GM19324 (cell line): ENCODE data around the gene CLDN12.
"Not testable (repeated sequence)": the region's sequence is repeated elsewhere in the genome, so short reads cannot be mapped to it uniquely, and the experiment has no call there.

Experiments used
- ATAC-seq: cut with Tn5 transposase; IDR thresholded peaks from one replicate; pipeline ENCODE4 v1.9.1; 2021; ENCODE audit warnings: mild to moderate bottlenecking, moderate library complexity; ENCODE audit not compliant: unreplicated experiment, low FRiP score

The CLDN12 gene

DNA sequence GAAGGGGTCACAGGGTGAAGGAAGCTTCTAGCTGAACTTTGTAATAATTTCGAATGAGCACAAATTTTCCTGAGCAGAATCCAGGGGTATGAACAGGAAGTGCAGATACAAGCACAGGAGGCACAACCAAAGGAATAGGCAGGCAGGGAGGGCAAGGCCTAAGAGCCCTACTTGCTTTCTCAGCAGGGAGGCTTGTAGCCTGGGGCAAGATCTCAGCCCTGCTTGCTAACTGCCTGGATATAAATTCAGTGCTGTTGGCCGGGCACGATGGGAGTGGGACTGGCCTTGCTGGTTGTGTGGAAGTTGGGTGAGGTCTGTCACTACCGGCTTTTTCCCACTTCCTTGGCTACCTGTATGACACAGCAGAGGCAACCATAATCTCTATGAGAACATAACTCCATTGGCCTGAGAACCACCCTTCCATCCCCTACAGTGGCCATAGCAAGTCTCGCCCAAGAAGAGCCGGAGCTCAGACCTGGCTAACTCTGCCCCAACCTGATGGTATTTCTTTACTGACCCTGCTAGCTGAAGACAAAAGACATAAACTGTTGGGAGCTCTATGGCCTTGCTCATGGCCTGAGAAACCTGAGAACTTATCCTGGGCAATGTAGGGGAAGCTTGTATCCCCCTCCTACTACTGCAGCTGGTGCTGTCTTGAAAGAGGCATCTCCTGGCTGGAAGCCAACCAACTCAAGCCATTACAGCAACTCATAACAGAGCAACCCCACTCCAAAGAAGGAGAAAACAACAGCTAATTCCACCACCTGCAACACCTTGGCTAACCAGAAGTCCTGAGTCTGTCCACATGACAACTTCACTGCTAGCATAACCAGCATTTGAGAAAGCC lies 27.6 kb downstream of the CLDN12 start:
- ATAC-seq, result no peak

DNA sequence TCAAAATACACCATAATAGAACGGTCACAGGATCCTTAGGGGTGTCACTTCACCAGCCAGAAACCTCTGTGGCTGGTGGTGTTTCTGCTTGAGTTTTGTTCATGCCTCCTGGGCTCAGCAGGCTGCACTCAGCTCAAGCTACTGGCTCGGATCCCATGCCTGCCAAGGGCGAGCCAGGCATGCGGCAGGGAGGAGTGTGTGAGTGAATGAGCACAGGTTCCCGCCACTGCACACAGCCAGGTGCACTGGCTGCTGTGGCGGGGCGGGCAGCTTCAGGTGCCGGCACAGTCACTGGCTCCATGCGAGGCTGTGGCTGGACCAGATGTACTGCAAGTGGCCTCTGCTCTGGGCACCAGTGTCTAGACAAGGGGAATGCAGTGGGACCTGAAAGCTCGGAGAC lies 29.5 kb downstream of the CLDN12 start:
- no peak for ATAC-seq

DNA sequence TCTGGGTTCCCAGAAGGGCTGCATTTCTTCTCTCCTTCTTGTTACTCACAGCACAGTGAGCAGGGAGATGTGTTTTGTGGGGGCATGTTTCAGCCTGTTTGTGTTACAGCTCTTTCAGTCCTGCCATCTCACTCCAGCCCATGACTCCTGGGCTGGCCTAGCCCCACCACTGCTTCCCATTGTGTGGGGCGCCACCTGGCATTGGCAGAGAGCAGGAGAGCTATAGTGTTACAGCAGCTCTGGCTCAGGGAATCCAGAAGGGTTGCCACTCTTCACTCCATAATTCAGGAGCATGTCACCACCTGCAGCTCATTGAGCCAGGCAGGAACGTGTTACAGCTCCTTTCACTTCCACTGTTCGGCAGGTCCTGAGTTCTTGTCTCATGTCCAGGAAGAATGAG lies 30.0 kb downstream of the CLDN12 start:
- ATAC-seq, result no peak

DNA sequence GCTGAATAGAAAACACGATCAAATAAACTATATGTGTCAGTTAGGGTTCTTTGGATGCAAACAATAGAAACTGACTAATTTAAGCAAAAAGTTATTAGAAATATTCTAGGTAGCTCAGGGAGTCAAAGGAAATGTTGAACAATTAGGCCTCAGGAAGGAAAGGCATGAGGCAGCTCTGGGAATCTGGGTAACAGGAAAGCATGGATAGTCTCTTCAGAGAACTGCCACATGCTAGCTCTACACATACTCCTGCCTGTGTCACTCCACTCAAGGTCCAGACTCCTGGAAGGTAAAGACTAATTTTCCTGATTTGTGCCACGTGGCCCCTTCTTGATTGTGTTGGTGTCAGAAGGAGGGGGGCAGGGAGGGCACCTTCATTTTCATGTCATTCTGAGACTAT lies 42.4 kb downstream of the CLDN12 start:
- ATAC-seq, result no peak

DNA sequence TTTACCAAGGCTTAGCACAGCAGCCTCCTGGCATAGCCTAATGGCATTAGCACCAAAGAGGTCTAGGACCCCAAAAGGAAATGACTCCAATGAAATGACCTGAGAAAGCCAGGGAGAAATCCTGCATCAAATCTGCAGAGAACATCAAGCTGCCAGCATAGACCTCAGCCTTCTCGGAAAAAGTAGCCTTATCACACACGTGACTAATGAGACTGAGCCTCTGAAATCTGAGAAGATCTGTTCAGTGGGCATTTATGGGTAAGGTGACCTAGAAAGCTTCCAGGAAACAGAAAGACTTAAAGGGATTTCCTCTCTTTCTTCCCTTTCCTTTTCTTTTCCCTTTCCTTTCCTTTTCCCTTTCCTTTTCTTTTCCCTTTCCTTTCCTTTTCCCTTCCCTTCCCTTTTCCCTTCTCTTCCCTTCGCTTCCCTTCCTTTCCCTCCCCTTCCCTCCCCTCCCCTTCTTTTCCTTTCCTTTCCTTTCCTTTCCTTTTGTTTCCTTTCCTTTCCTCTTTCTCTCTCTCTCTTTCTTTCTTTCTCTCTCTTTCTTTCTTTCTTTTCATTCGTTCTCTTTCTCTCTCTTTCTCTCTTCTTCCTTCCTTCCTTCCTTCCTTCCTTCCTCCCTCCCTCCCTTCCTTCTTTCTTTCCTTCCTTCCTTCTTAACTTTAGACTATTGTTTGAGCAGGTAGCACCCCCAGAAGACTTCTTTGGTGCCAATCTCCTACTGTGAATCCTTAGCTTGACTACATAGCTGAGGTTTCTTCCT lies 43.1 kb downstream of the CLDN12 start:
- ATAC-seq, result no peak

DNA sequence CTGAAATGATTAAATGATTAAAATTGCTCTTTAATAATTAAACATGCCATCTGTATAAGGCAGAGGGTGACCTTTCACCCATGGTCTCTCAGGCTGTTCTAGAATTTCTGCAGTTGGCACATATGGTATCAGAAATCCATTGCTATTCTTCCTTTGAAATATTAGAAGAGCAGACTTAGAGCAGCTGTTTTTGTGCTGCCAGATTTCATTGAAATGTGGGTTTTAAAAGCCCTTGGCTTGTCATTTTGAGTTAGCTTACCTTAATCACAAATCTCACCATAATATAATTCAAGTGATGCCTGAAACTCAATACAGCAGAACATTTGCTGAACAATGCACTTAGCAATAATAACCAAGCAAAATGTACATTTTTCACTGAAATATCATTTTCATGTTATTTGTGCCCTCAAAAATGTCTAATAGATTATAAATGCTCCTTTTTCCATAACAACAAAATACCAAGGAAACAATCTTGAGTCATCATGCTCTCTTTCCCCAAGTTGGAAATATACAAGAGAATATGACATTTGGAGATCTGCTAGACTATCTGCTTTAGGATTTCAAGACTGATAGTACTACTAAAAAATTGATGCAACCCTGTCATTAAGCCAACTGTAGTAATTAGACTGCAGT lies 50.1 kb downstream of the CLDN12 start:
- no peak for ATAC-seq

DNA sequence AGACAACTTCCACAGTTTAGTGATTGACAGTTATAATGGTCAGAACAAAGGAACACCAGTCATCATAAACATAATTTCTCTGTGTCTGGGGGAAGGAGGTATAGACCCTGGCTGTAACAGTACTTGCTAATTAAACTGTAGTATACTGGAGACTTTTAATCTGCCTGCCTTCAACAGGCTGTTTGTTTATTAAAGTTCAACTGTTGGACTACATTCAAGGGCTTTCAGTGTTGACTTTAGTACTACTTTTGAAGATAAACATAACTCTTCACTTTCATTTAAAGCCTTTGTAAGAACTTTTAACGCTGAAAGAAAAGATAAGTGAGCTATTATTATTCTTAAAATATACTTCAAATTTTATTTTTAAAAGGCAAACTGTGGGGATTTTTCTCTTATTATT lies 50.7 kb downstream of the CLDN12 start:
- ATAC-seq, result no peak

DNA sequence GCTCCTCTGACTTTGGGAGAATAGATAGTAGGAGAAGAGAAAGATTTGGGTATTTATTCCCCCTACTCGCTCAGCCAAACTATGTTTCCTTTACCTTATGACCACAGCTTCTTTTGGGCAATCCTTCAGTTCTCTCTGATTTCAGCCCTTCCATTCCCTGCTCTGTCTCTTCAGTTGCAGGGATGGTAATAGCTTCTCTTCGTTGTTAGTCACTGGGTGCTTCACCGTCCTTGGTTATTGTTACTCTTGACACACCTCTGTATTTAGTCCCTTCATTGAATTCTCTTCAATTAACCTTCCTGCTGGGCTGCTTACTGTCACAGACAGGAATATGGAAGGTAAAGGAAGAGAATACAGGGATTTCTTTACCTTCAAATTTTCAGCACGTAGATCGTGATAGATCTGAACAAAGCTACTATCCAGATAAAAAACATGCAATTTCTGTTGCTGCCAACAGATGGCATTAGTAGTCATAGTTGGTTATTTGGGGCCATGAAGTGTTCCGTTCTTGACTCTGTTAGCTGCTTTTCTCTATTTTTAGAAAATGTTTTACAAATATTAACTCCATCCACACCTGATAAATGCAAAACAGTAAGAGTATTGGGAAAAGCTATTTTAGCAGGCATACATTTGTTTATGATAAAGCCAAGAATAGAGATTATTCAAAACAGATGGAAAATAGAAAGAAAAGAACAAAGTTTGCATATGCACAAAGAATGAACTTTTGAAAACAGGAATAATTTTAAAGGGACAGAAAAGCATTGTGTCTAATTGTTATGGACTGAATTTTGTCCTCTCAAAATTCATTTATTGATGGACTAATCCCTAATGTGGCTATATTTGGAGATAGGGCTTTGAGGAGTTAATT lies 52.1 kb downstream of the CLDN12 start:
- ATAC-seq, result no peak

DNA sequence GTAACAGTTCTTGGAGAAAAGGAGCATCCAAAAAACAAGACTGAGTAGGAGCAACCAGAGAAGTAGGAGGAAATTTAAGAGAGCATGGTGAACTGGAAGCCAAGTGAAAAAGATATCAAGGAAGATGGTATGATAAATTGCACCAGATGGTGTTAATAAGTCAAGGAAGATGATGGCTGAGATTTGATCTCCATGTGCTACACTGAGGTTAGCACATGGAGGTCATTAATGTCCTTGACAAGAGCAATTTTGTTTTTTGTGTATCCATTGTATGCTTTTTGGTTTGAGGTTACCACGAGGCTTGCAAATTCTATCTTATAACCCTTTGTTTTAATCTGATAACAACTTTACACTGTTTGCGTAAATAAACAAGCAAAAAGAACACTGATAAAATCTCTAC lies 54.8 kb downstream of the CLDN12 start:
- ATAC-seq, result no peak

DNA sequence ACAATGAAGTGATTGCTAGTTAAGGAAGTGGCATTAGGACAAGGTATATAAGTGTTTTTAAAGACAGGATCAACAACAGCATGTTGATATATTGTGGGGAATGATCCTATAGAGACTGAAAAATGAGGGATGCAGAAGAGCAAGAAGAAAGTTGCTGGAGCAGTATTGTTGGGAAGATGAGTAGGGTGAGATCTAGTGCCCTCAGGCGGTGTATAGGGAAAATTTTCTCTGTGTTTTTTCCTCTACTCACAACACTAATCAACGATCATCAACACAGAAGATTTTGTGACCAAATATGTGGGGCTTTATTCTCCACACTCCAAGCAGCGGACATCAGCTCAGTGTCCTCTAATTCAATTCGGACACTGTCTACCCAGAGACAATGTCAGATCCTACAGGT lies 56.6 kb downstream of the CLDN12 start:
- no peak for ATAC-seq

DNA sequence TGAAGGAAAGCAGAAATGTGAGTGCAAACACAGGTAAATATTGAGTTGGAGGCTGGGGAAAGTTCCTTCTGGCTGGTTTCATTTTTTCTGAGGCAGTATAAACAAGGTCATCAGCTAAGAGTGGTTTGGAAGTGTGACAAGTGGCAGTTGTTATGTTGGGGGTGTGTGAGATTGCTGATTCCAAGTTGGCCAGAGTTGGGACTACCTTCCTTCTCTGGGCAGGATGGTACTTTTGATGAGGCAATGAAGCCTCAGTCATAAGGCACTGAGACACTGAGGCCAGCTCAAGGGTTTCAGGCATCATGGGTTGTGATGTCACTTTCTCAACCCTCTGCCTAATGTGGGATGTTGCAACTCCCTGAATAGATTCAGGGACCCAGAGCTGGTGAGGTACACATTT lies 58.0 kb downstream of the CLDN12 start:
- ATAC-seq, result no peak

DNA sequence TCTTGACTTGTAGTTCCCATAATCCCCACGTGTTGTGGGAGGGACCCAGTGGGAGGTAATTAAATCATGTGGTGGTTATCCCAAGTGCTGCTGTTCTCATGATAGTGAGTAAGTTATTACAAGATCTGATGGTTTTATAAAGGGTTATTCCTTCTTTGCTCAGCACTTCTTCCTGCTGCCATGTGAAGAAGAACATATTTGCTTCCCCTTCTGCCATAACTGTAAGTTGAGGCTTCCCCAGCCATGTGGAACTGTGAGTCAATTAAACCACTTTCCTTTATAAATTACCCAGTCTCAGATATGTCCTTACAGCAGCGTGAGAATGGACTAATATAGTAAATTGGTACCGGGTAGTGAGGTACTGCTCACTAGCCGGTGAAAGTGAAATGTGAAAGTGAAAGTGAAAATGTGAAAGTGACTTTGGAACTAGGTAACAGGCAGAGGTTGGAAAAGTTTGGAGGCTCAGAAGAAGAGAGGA lies 59.9 kb downstream of the CLDN12 start:
- ATAC-seq, result not testable (repeated sequence)
